GM19372 (cell line): ENCODE data around the gene ZBED4.
A peak's percentile ranks its signal among the peaks of the same experiment; 100 is the strongest.

Source experiments
- ATAC-seq: cut with Tn5 transposase; IDR thresholded peaks from one replicate; pipeline ENCODE4 v1.9.1; 2021; ENCODE audit warnings: mild to moderate bottlenecking, low read depth, moderate library complexity; ENCODE audit not compliant: unreplicated experiment

The ZBED4 gene

GRCh38 chr22:49918911-49919881, 65.6 kb downstream of the ZBED4 start:
- ATAC-seq: no peak

DNA sequence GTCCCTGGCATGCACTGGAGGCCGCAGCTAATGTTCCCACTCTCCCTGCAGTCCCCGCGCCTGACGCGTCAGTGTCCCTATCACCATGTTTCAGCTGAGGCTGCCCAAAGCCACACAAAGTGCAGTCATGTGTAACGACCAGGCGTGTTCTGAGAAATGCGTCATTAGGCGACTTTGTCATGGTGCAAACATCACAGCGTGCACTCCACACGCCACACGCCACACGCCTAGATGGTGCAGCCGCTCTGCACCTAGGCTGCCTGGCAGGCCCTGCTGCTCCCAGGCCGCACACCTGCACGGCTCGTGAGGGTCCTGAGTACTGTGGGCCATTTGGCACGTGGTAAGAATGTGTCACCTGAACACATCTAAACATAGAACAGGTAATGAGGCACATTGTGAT, 67.2 kb downstream of the ZBED4 start:
- ATAC-seq: no peak

DNA sequence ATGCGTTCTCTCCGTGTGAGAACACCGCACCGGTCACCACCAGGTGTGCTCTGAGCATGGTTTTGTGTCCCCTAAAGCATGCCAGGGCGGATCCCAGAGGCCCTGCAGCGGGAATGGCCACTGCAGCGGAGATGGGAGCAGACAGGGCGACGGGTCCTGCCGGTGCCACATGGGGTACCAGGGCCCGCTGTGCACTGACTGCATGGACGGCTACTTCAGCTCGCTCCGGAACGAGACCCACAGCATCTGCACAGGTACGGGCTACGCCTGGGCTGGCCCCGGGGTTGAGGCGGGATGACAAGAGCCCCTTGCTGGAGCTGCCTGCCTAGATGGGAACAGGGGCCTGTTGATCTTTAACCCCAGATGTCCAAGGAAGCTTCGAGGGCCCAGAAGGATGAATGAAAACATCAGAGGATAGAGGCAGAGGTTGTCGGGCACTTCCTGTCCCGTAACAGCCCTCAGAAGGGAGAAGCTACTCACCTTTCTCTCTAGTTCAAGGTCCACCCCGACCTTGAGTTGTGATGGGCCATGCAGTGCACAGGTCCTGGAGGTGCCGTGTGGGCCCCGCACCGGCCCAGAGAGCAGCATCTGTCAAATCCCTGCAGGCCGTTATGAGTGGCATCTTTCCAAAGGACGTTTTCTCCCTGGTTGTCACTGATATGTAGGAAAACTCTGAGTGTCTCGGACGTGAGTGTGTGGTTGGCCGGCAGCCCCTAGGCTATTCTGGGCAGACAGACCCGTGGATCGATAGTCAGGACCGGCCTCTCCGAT, 68.0 kb downstream of the ZBED4 start:
- ATAC-seq: no peak

GRCh38 chr22:49922484-49922883, 68.8 kb downstream of the ZBED4 start:
- ATAC-seq: no peak

DNA sequence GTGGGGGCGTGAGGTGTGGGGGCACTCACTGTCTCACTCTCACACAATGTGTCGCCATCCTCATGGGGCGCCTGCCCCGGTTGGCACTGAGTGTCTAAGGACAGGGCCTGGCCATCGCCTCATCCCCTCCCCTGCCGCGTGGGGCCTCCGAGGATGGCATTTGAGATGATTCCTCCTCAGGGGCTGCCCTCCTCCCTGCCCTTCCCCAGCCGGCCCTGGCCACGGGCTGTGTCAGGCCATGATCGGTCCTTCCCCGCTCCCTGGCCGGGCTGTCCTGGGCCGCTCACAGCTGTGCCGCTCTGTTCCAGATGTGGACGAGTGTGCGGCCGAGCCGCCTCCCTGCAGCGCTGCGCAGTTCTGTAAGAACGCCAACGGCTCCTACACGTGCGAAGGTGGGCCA, 69.3 kb downstream of the ZBED4 start:
- ATAC-seq: no peak

DNA sequence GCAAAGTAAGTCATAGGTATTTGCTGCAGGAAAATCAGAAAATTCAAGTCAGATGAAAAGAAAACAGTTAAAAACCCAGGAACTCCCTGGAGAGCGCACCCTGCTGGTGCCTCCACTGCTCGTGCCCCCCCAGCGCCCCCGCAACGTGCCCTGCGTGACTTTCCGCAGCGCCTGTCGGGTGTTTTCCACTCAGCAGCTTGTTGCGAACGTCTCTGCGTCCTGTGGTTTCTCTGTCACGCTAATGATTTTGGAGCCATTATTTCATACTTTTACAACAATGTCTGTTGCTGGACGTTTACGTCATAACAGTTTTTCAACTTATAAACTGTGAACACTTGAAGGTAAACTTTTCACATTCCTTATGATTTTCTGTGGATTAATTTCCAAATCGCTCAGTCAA, 69.8 kb downstream of the ZBED4 start:
- ATAC-seq: no peak

- no peak for ATAC-seq
These were observed 70.6 kb downstream of the ZBED4 start for GRCh38 chr22:49924113-49924833.

DNA sequence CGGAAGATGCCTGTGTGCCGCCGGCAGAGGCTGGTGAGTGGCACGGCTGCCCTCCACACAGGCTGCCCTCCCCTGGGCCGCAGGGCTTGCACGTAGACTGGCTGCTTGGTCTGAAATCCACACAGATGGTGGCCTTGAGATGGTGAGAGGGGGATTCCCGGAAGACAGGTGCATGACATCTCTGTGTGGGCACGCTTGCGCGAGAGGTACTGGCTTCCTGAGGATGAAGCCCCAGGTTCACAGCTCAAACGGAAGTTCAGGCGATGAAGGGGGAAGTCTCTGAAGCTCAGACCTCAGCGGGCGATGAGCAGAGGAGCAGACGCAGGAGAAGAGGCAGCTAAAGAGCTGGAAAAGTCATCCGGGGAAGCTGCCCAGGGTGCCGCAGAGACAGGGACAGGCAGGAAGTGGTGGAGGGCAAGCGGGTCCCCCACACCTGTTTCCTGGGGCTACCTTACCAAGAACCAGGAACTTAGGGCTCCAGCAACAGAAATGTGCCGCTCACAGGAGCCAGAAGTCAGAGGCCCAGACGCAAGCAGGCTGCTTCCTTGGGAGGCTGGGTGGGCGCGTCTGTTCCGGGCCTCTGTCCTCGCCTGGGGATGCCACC, 72.0 kb downstream of the ZBED4 start:
- ATAC-seq: no peak

- ATAC-seq: no peak
These were observed 73.3 kb downstream of the ZBED4 start for GRCh38 chr22:49926916-49927315.

DNA sequence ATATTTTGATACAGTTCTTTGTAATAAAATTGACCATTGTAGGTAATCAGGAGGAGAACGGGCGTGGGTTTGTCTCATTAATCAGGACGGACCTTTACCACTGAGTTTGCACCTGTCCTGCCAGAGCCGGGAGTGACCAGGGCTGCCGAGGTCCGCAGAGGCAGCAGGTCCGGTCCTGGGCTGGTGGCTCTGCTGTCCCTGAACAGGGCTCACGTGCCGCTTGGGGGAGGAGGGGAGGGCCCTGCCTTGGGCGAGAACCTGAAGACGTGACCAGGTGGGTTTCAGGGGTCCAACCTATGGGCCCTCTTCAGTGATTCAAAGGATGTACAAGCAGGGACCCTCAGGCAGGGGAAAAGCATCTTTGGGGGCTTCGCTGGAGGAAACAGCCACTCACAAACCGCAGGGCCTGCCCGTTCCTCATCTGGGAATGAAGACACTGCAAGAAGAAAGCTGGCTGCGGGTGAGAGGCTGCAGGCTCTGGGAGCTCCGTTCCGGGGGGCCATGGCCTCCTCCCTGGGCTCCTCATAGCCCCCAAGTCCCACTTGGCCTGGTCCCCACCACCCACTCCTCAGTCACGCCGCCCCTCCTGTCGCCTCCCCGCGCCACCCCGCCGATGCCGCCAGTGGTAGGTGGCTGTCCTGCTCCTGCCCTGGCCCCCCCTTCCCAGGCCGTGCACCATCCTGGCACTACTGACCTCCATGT, 74.0 kb downstream of the ZBED4 start:
- no peak for ATAC-seq

- ATAC-seq: no peak
These were observed 74.5 kb downstream of the ZBED4 start for GRCh38 chr22:49928185-49928495.

GRCh38 chr22:49928555-49929210, 75.0 kb downstream of the ZBED4 start:
- ATAC-seq: no peak

GRCh38 chr22:49929211-49929979, 75.8 kb downstream of the ZBED4 start:
- peak; percentile 57 for ATAC-seq

DNA sequence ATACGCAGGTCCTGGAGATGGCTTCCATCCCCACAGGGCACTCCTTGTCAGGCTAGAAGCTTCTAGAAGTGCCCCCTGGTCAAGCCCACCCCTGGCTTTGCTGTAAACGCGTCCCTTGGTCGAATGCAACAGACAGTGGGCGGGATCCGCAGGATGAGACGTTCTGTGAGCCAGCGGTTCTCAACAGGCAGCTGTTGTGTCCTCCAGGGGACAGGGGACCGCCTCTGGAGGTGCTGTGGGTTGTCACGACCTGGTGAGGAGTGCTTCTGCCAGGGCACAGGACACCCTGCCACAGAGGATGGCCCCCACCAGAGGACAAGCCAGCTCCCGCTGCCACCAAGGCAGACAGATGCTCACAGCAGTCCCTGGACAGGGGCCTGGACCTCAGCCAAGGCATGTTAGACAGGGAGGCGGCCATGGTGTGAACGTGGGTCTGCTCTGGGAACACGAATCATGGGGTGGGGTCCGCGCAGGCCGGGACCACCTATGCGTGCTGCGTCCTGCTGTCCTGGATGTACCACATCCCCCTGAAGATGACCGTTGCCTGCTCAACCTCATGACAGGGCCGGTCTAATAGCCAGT, 76.4 kb downstream of the ZBED4 start:
- ATAC-seq: no peak

- ATAC-seq: no peak
These were observed 77.2 kb downstream of the ZBED4 start for GRCh38 chr22:49930596-49931412.

GRCh38 chr22:49933236-49934159, 79.9 kb downstream of the ZBED4 start:
- no peak for ATAC-seq
